Heart right ventricle (tissue), 16 donors: Measurements from ENCODE around the gene DLX1. TPM values are rescaled to one million over a fixed set of nuclear protein-coding genes. Genes with fewer than 3 reads are reported as not detected.

ENCODE experiments used
- ATAC-seq, 8 donors: fragments of 200-7000 bp; cut with Tn5 transposase; one replicate each; pipeline ENCODE4 v1.9.1; 2020; ENCODE audit warnings: mild to moderate bottlenecking in 8 of 8, moderate library complexity in 8 of 8, moderate number of reproducible peaks in 1 of 8
- DNase-seq, 2 donors: peaks; one replicate each; pipeline ENCODE4 v3.0.0-alpha.2; 2020
- H3K27ac ChIP-seq, 10 donors: fragments of 200-600 bp; sonication (generic) in 2 of 10; one replicate each; pipeline versions ENCODE4 v1.5.0 to v1.8.0; 2020 to 2022; ENCODE audit warnings: mild to moderate bottlenecking in 3 of 10
- H3K27me3 ChIP-seq, 7 donors: fragments of 200-600 bp; one replicate each; pipeline ENCODE4 v1.8.0; 2021 to 2022; ENCODE audit warnings: mild to moderate bottlenecking in 2 of 7
- H3K36me3 ChIP-seq, 9 donors: fragments of 200-600 bp; sonication (generic) in 1 of 9; one replicate each; pipeline versions ENCODE4 v1.5.0 to v1.8.0; 2020 to 2022; ENCODE audit warnings: mild to moderate bottlenecking in 2 of 9
- H3K4me1 ChIP-seq, 9 donors: fragments of 200-600 bp; sonication (generic) in 1 of 9; one replicate each; pipeline versions ENCODE4 v1.5.0 to v1.8.0; 2020 to 2022; ENCODE audit warnings: mild to moderate bottlenecking in 4 of 9
- H3K4me3 ChIP-seq, 10 donors: fragments of 200-600 bp; sonication (generic) in 2 of 10; one replicate each; pipeline versions ENCODE4 v1.5.0 to v1.8.0; 2020 to 2022; ENCODE audit warnings: mild to moderate bottlenecking in 7 of 10, moderate library complexity in 2 of 10
- H3K9me3 ChIP-seq, 11 donors: fragments of 200-600 bp in 10 of 11; sonication (generic) in 2 of 11; one replicate each; pipeline versions ENCODE4 v1.5.0 to v1.8.0; 2013 to 2022; ENCODE audit warnings: mild to moderate bottlenecking in 2 of 11, control low read depth in 1 of 11, moderate library complexity in 1 of 11
- WGBS, 2 donors: extraction: QIAGEN DNeasy Blood & Tissue Kit; methylation state at CpG; one replicate each; pipeline ENCODE4 v1.1.7; 2013; ENCODE audit warnings: inconsistent platforms in 1 of 2; 5-methylcytosine and 5-hydroxymethylcytosine counted together
- intact Hi-C, 10 donors: fragments of 100-400 bp; cut with DNase I; formaldehyde crosslinking; loops; one replicate each; pipeline versions ENCODE4 v1.11.1 to v1.14.2; 2022
- polyA plus RNA-seq, 2 donors: library from polyadenylated mRNA; stranded (reverse); fragments of 200-250 nt; gene quantifications; one replicate each; pipeline ENCODE4 v1.2.3, GENCODE V29; 2013
- total RNA-seq, 10 donors: library from RNA; stranded (reverse); fragmentation: NEBNext Ultra II Directional in 3 of 10; extraction: Animal tissue kit (Norgen Biotek cat#: 25700) in 3 of 10; gene quantifications; one replicate each; pipeline versions ENCODE4 v1.2.1 to v1.2.4, GENCODE V29; 2021 to 2023
- TF ChIP-seq, protein P1 (sequence below), 9 donors: fragments of 200-600 bp; sonication (generic) in 2 of 9; IDR thresholded peaks; one replicate each; pipeline versions ENCODE4 v1.5.0 to v1.8.0; 2021 to 2022; ENCODE audit warnings: antibody characterized with exemption in 9 of 9, mild to moderate bottlenecking in 5 of 9, moderate library complexity in 1 of 9
- donor health status: Arrhythmogenic right ventricular cardiomyopathy.
- donor health status: ischemic (EF 13 %, LVEDD 7.1; RV severe dilation, severe dysfunction).
- donor health status: healthy with polysubstance abuse.
- donor health status: DM: no; HTN: yes; CAD: no.
- donor health status: DM: no; HTN: no; CAD: no.
- donor health status: ischemic (EF 25% LVEDD 6.9; RV normal size, moderate dysfunction).
- donor health status: ischemic (EF 25% LVEDD 5.7; RV mildly dilated, moderate dysfunction).
- donor health status: healthy.
- donor health status: DM: yes; HTN: yes; CAD: no.
- donor health status: Ischemic cardiomyopathy.
- donor health status: ischemic (EF 35%, LVEDD 5.7; RV mildly dilated, moderate dysfunction).
- donor health status: nonischemic (EF 11% LVEDD 7.7; RV severe dilation, severe dysfunction).
- donor health status: DM: yes; HTN: yes; CAD: no.
- donor health status: PGD.
- donor health status: ischemic (EF 29% LVEDD 5.4; RV normal size, mild dysfunction).
- donor health status: nonischemic (EF 23%, LVEDD 6.1; RV moderate dilation, normal function).

The DLX1 gene
- total and polyA plus RNA-seq, 12 donors, result 0.10 to 0.41 TPM; not detected in 10

- DNase-seq, result no peak
- Histone ChIP-seq H3K4me3 (peak overlapping the region in 5 of 10 donors; percentile 35 to 66 (median 56)), H3K27ac (no peak overlapping the region), H3K36me3 (no peaks in the 10 kb centered on the region), H3K27me3 (peaks cover 87 to 100% (median 100%) of the 10 kb centered on the region in 7 donors), H3K4me1 (peaks cover 27 to 82% (median 71%) of the 10 kb centered on the region in 9 donors), H3K9me3 (no peaks in the 10 kb centered on the region)
- 6 to 8% methylated on average over 54 of the region's 54 CpGs for WGBS, 2 donors
- intact Hi-C loops, result loop anchor here in 9 of 10 donors (5.0 to 10.0 kb wide), 7 partner anchors 176 to 526 kb away; partner anchors contain the start of gene HAT1 (in 1 of the 9)
- no peak for ATAC-seq
- TF ChIP-seq, protein P1, sequence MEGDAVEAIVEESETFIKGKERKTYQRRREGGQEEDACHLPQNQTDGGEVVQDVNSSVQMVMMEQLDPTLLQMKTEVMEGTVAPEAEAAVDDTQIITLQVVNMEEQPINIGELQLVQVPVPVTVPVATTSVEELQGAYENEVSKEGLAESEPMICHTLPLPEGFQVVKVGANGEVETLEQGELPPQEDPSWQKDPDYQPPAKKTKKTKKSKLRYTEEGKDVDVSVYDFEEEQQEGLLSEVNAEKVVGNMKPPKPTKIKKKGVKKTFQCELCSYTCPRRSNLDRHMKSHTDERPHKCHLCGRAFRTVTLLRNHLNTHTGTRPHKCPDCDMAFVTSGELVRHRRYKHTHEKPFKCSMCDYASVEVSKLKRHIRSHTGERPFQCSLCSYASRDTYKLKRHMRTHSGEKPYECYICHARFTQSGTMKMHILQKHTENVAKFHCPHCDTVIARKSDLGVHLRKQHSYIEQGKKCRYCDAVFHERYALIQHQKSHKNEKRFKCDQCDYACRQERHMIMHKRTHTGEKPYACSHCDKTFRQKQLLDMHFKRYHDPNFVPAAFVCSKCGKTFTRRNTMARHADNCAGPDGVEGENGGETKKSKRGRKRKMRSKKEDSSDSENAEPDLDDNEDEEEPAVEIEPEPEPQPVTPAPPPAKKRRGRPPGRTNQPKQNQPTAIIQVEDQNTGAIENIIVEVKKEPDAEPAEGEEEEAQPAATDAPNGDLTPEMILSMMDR (IDR thresholded peaks at IDR 0.05), result no peak
Observed at GRCh38 chr2:172100935-172101820, 15.9 kb downstream of the DLX1 start.

- Histone ChIP-seq H3K4me1 (peaks cover 21 to 82% (median 66%) of the 10 kb centered on the region in 9 donors), H3K9me3 (no peaks in the 10 kb centered on the region), H3K4me3 (peak overlapping the region; percentile 31 to 66 (median 52)), H3K27ac (no peak overlapping the region), H3K27me3 (peaks cover 84 to 100% (median 100%) of the 10 kb centered on the region in 7 donors), H3K36me3 (no peaks in the 10 kb centered on the region)
- DNase-seq (no peak), ATAC-seq (peak in 4 of 8 donors; percentile 3 to 13 (median 9))
- TF ChIP-seq, protein P1 (IDR thresholded peaks at IDR 0.05), result no peak
- 2% methylated on average over 36 of the region's 36 CpGs for WGBS, 2 donors
- intact Hi-C loops, result loop anchor here in 9 of 10 donors (2.0 to 10.0 kb wide), 8 partner anchors 177 to 527 kb away; partner anchors contain the start of gene HAT1 (in 1 of the 9)
Observed at GRCh38 chr2:172101821-172102390, 16.6 kb downstream of the DLX1 start.

GRCh38 chr2:172102391-172103359, 17.4 kb downstream of the DLX1 start, which contains the start of gene DLX2:
TSS of gene DLX2 (minus strand) at chr2:172102900. CDS start at chr2:172102538, 362 bp downstream.
- peaks cover 83 to 100% (median 100%) of the 10 kb centered on the region in 7 donors for H3K27me3 ChIP-seq
- TF ChIP-seq, protein P1 (IDR thresholded peaks at IDR 0.05), result peak in 1 of 9 donors; percentile 6
- intact Hi-C loops, result loop anchor here in 9 of 10 donors (2.0 to 10.0 kb wide), 8 partner anchors 178 to 528 kb away; partner anchors contain the start of gene HAT1 (in 1 of the 9)
- H3K4me1 ChIP-seq, result peaks cover 18 to 77% (median 60%) of the 10 kb centered on the region in 9 donors
- H3K27ac ChIP-seq, result no peak within 1 kb of the TSS
- H3K9me3 ChIP-seq, result no peaks in the 10 kb centered on the region
- DNase-seq (peak; percentile 63 to 73), ATAC-seq (peak; percentile 56 to 85 (median 68))
- WGBS, 2 donors, result 1% methylated on average over 71 to 74 of the region's 74 CpGs
- H3K4me3 ChIP-seq, result peak within 1 kb of the TSS; percentile 31 to 66 (median 52)
- no peaks in the 10 kb centered on the region for H3K36me3 ChIP-seq
